Endodermal cell (in vitro differentiated cells): Measurements from ENCODE around the gene FSHB. TPM values are rescaled to one million over a fixed set of nuclear protein-coding genes. Genes with fewer than 3 reads are reported as not detected.

Experiments
- DNase-seq: peaks from one replicate; pipeline ENCODE4 v3.0.0-alpha.2; 2017
- H3K27ac ChIP-seq: 2 replicates; pipeline ENCODE4 v1.5.1; 2013; ENCODE audit warnings: mild to moderate bottlenecking, low read depth, low read length, moderate library complexity
- H3K27me3 ChIP-seq: 2 replicates; pipeline ENCODE4 v1.6.1; 2013; ENCODE audit warnings: mild to moderate bottlenecking, low read length, moderate library complexity; ENCODE audit not compliant: insufficient read depth, control insufficient read depth, poor library complexity, severe bottlenecking
- H3K36me3 ChIP-seq: 2 replicates; pipeline ENCODE4 v1.7.0; 2013; ENCODE audit warnings: mild to moderate bottlenecking, low read length, moderate library complexity; ENCODE audit not compliant: control insufficient read depth, insufficient read depth
- H3K4me1 ChIP-seq: one replicate; pipeline ENCODE4 v1.7.0; 2013; ENCODE audit warnings: low read length; ENCODE audit not compliant: control insufficient read depth, insufficient read depth
- H3K4me3 ChIP-seq: 2 replicates; pipeline ENCODE4 v1.5.1; 2013; ENCODE audit warnings: mild to moderate bottlenecking, low read length, moderate library complexity
- H3K9ac ChIP-seq: 2 replicates; pipeline ENCODE4 v1.6.1; 2013; ENCODE audit warnings: mild to moderate bottlenecking, low read length, moderate library complexity; ENCODE audit not compliant: poor library complexity, severe bottlenecking; ENCODE audit errors: extremely low read depth
- H3K9me3 ChIP-seq: 2 replicates; pipeline ENCODE4 v1.6.1; 2013; ENCODE audit warnings: mild to moderate bottlenecking, low read length, moderate library complexity; ENCODE audit not compliant: control insufficient read depth
- H3K27ac Mint-ChIP-seq: 2 replicates; pipeline ENCODE4 v1.8.0; 2020; ENCODE audit warnings: mixed read lengths
- H3K27me3 Mint-ChIP-seq: 2 replicates; pipeline ENCODE4 v1.8.0; 2021; ENCODE audit warnings: mild to moderate bottlenecking, mixed read lengths; ENCODE audit not compliant: insufficient read depth
- H3K36me3 Mint-ChIP-seq: 2 replicates; pipeline ENCODE4 v1.8.0; 2020; ENCODE audit warnings: low read depth, mixed read lengths
- H3K4me1 Mint-ChIP-seq: 2 replicates; pipeline ENCODE4 v1.8.0; 2020; ENCODE audit warnings: mixed read lengths
- H3K4me3 Mint-ChIP-seq: 2 replicates; pipeline ENCODE4 v1.8.0; 2020; ENCODE audit warnings: mild to moderate bottlenecking, moderate library complexity, mixed read lengths
- H3K9me3 Mint-ChIP-seq: 2 replicates; pipeline ENCODE4 v1.8.0; 2020; ENCODE audit warnings: mild to moderate bottlenecking, mixed read lengths
- CTCF ChIP-seq: fragments of 200-600 bp; sonication (generic); conservative IDR thresholded peaks from 2 replicates; pipeline ENCODE4 v1.5.0; 2021; ENCODE audit warnings: antibody characterized with exemption, mild to moderate bottlenecking
- WGBS, 2 experiments: methylation state at CpG; one replicate each; pipeline versions ENCODE4 v1.1.5 to v1.1.7; 2013; ENCODE audit warnings: missing lambda C conversion rate in 2 of 2, mixed read lengths in 1 of 2; ENCODE audit not compliant: insufficient coverage in 1 of 2, insufficient read length in 1 of 2; 5-methylcytosine and 5-hydroxymethylcytosine counted together
- long read RNA-seq, 4 experiments: library from polyadenylated mRNA in 2 of 4; library from RNA in 1 of 4; library from capped mRNA in 1 of 4; stranded (forward) in 3 of 4; unstranded in 1 of 4; transcript quantifications; one replicate each; pipeline ENCODE4 v2.0.0, GENCODE V29; 2020 to 2021; ENCODE audit warnings: inconsistent platforms in 1 of 4
- polyA plus RNA-seq, 2 experiments: library from polyadenylated mRNA; stranded (reverse); fragments of 50-300 nt; gene quantifications; one replicate each; pipeline ENCODE4 v1.2.3, GENCODE V29; 2013
- total RNA-seq, 2 donors: library from RNA; stranded (reverse); fragmentation: NEBNext Ultra II Directional in 1 of 2; extraction: Animal tissue kit (Norgen Biotek cat#: 25700) in 1 of 2; gene quantifications; 2 replicates in 1 of 2; 3 replicates in 1 of 2; pipeline ENCODE4 v1.2.1, GENCODE V29; 2021

FSHB gene
- not detected for total RNA-seq
- polyA plus RNA-seq (2013, experiment 1 of 2) = not detected
- not detected for polyA plus RNA-seq (2013, experiment 2 of 2)
- long read RNA-seq, experiment 1 = 0 reads
- long read RNA-seq, experiment 2 = 0 reads
- long read RNA-seq, experiment 3 = 0 reads
- long read RNA-seq, experiment 4 = 0 reads

GRCh38 chr11:30230714-30231113 lies at the start of gene FSHB:
FSHB (plus strand) TSS chr11:30231014; CDS start chr11:30231903, 889 bp downstream.
- WGBS, 2 experiments = 83 to 92% methylated on average over 2 to 3 of the region's 3 CpGs
- Histone ChIP-seq H3K9ac (no peak within 1 kb of the TSS), H3K9me3 (peaks cover 9% of the 10 kb centered on the region), H3K27ac (no peak within 1 kb of the TSS), H3K27me3 (peaks cover 64% of the 10 kb centered on the region), H3K4me1 (no peaks in the 10 kb centered on the region), H3K4me3 (no peak within 1 kb of the TSS), H3K36me3 (no peaks in the 10 kb centered on the region)
- Mint-ChIP-seq H3K27me3 (peaks cover 60% of the 10 kb centered on the region), H3K27ac (no peak within 1 kb of the TSS), H3K4me3 (no peak within 1 kb of the TSS), H3K9me3 (peaks cover 17% of the 10 kb centered on the region), H3K36me3 (no peaks in the 10 kb centered on the region), H3K4me1 (no peaks in the 10 kb centered on the region)
- no peak for TF ChIP-seq CTCF
- DNase-seq = no peak

- Mint-ChIP-seq H3K36me3 (no peaks in the 10 kb centered on the region), H3K4me3 (no peak overlapping the region), H3K9me3 (peaks cover 11% of the 10 kb centered on the region), H3K4me1 (no peaks in the 10 kb centered on the region), H3K27ac (no peak overlapping the region), H3K27me3 (no peaks in the 10 kb centered on the region)
- TF ChIP-seq CTCF = no peak
- H3K27me3 ChIP-seq = no peaks in the 10 kb centered on the region
- no peak overlapping the region for H3K27ac ChIP-seq
- no peak overlapping the region for H3K4me3 ChIP-seq
- WGBS, 2 experiments = 84 to 94% methylated on average over 2 of the region's 3 CpGs
- no peak for DNase-seq
- no peaks in the 10 kb centered on the region for H3K9me3 ChIP-seq
- no peaks in the 10 kb centered on the region for H3K36me3 ChIP-seq
- no peak overlapping the region for H3K9ac ChIP-seq
- no peaks in the 10 kb centered on the region for H3K4me1 ChIP-seq
Observed at GRCh38 chr11:30186748-30187147, 44.1 kb upstream of the FSHB start.

GRCh38 chr11:30192620-30193019 lies 38.2 kb upstream of the FSHB start:
- H3K9me3 Mint-ChIP-seq = no peaks in the 10 kb centered on the region
- no peak overlapping the region for H3K27ac Mint-ChIP-seq
- H3K27me3 ChIP-seq = no peaks in the 10 kb centered on the region

More at GRCh38 chr11:30192620-30193019, 38.2 kb upstream of the FSHB start:
- Histone ChIP-seq H3K9ac (no peak overlapping the region), H3K27ac (no peak overlapping the region), H3K9me3 (no peaks in the 10 kb centered on the region), H3K4me3 (no peak overlapping the region), H3K4me1 (no peaks in the 10 kb centered on the region), H3K36me3 (no peaks in the 10 kb centered on the region)
- TF ChIP-seq CTCF = no peak
- DNase-seq = no peak
- Mint-ChIP-seq H3K36me3 (no peaks in the 10 kb centered on the region), H3K4me1 (no peaks in the 10 kb centered on the region), H3K27me3 (no peaks in the 10 kb centered on the region), H3K4me3 (no peak overlapping the region)
